OCI-LY3 (cell line): Measurements from ENCODE around the gene NKTR.

Source experiments
- H2AFZ ChIP-seq: fragments of 200-600, 300-600 bp; shearing (Covaris generic); 2 replicates; pipeline ENCODE4 v1.6.0; 2014; ENCODE audit warnings: antibody characterized with exemption, low read depth, low read length
- H3K27ac ChIP-seq: fragments of 200-600, 300-600 bp; sonication (generic); 2 replicates; pipeline ENCODE4 v1.5.1; 2014; ENCODE audit warnings: mild to moderate bottlenecking, low read length, moderate library complexity, mixed read lengths
- H3K27me3 ChIP-seq: fragments of 200-600, 300-600 bp; sonication (generic); 2 replicates; pipeline ENCODE4 v1.6.1; 2014; ENCODE audit warnings: low read depth, low read length, mixed read lengths
- H3K36me3 ChIP-seq: fragments of 200-600, 300-600 bp; sonication (generic); replicated peaks from 2 replicates; pipeline ENCODE3; 2014; ENCODE audit warnings: low read depth, low read length, mixed read lengths
- H3K4me1 ChIP-seq: fragments of 300-600, 200-600 bp; sonication (generic); 2 replicates; pipeline ENCODE4 v1.6.1; 2014; ENCODE audit warnings: low read length, mixed read lengths
- H3K4me2 ChIP-seq: fragments of 200-600, 300-600 bp; sonication (generic); 2 replicates; pipeline ENCODE4 v1.6.1; 2014; ENCODE audit warnings: low read length, mixed read lengths
- H3K4me3 ChIP-seq: fragments of 300-600, 200-600 bp; sonication (generic); 2 replicates; pipeline ENCODE4 v1.5.1; 2014; ENCODE audit warnings: antibody characterized with exemption, mild to moderate bottlenecking, low read length, moderate library complexity
- H3K79me2 ChIP-seq: fragments of 300-600, 200-600 bp; shearing (Covaris generic); 2 replicates; pipeline ENCODE4 v1.6.1; 2014; ENCODE audit warnings: mild to moderate bottlenecking, low read length, mixed read lengths
- H3K9ac ChIP-seq: fragments of 300-600, 200-600 bp; shearing (Covaris generic); 2 replicates; pipeline ENCODE4 v1.6.0; 2014; ENCODE audit warnings: mild to moderate bottlenecking, low read length, moderate library complexity
- H3K9me3 ChIP-seq: fragments of 200-600, 300-600 bp; shearing (Covaris generic); 2 replicates; pipeline ENCODE4 v1.6.1; 2014; ENCODE audit warnings: low read length, mixed read lengths; ENCODE audit not compliant: insufficient read depth
- H4K20me1 ChIP-seq: fragments of 200-600, 300-600 bp; sonication (generic); 2 replicates; pipeline ENCODE4 v1.6.1; 2016; ENCODE audit warnings: low read length, mixed read lengths; ENCODE audit not compliant: insufficient read depth
- EZH2phosphoT487 ChIP-seq: fragments of 200-600 bp; shearing (Covaris generic); IDR thresholded peaks from 2 replicates; pipeline ENCODE4 v1.6.1; 2018; ENCODE audit warnings: antibody characterized with exemption, mixed run types, low read depth
- TF ChIP-seq, protein P1 (sequence below): fragments of 200-600, 300-600 bp; sonication (generic); IDR thresholded peaks from 2 replicates; pipeline ENCODE4 v1.5.1; 2014; ENCODE audit warnings: antibody characterized with exemption, low read length, low read depth

The NKTR gene

GRCh38 chr3:42612217-42612616 is 11.7 kb downstream of the NKTR start:
- Histone ChIP-seq H2AFZ (no peak overlapping the region), H3K36me3 (peaks cover 11% of the 10 kb centered on the region), H4K20me1 (peaks cover 57% of the 10 kb centered on the region), H3K27ac (no peak overlapping the region), H3K4me2 (no peak overlapping the region), H3K9ac (no peak overlapping the region), H3K4me1 (no peaks in the 10 kb centered on the region), H3K4me3 (no peak overlapping the region), H3K9me3 (no peaks in the 10 kb centered on the region), H3K27me3 (no peaks in the 10 kb centered on the region), H3K79me2 (peaks cover 95% of the 10 kb centered on the region)
- TF ChIP-seq, protein P1, sequence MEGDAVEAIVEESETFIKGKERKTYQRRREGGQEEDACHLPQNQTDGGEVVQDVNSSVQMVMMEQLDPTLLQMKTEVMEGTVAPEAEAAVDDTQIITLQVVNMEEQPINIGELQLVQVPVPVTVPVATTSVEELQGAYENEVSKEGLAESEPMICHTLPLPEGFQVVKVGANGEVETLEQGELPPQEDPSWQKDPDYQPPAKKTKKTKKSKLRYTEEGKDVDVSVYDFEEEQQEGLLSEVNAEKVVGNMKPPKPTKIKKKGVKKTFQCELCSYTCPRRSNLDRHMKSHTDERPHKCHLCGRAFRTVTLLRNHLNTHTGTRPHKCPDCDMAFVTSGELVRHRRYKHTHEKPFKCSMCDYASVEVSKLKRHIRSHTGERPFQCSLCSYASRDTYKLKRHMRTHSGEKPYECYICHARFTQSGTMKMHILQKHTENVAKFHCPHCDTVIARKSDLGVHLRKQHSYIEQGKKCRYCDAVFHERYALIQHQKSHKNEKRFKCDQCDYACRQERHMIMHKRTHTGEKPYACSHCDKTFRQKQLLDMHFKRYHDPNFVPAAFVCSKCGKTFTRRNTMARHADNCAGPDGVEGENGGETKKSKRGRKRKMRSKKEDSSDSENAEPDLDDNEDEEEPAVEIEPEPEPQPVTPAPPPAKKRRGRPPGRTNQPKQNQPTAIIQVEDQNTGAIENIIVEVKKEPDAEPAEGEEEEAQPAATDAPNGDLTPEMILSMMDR, result no peak
- no peak for TF ChIP-seq EZH2phosphoT487

DNA sequence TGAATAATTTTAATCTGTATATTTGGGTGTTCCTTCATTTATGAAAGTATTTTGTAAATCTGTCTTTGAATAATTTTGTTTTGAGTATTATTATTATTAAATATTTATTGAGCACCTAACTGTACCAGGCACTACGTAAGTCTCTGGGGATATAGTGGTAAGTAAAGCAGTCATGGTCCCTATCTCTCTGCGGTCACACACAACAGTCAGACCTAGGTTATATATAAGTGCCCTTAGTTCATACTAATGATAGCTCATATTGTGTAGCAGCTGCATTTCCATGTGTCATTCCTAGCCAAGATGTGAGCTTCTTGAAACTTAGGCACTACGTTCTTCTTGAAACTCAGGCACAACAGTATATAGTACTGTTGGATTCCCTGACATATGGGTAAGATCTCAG is 12.4 kb downstream of the NKTR start:
- peaks cover 55% of the 10 kb centered on the region for H4K20me1 ChIP-seq
- no peak overlapping the region for H3K9ac ChIP-seq
- no peak overlapping the region for H3K27ac ChIP-seq
- H3K4me2 ChIP-seq, result no peak overlapping the region
- no peak overlapping the region for H3K4me3 ChIP-seq
- H3K79me2 ChIP-seq, result peaks cover 89% of the 10 kb centered on the region
- no peak overlapping the region for H2AFZ ChIP-seq
- H3K27me3 ChIP-seq, result no peaks in the 10 kb centered on the region
- no peak for TF ChIP-seq EZH2phosphoT487
- TF ChIP-seq, protein P1, result no peak
- no peaks in the 10 kb centered on the region for H3K4me1 ChIP-seq
- no peaks in the 10 kb centered on the region for H3K9me3 ChIP-seq
- H3K36me3 ChIP-seq, result peaks cover 6% of the 10 kb centered on the region

GRCh38 chr3:42613462-42613861 is 13.0 kb downstream of the NKTR start:
- Histone ChIP-seq H4K20me1 (peaks cover 50% of the 10 kb centered on the region), H2AFZ (no peak overlapping the region), H3K4me2 (no peak overlapping the region)

DNA sequence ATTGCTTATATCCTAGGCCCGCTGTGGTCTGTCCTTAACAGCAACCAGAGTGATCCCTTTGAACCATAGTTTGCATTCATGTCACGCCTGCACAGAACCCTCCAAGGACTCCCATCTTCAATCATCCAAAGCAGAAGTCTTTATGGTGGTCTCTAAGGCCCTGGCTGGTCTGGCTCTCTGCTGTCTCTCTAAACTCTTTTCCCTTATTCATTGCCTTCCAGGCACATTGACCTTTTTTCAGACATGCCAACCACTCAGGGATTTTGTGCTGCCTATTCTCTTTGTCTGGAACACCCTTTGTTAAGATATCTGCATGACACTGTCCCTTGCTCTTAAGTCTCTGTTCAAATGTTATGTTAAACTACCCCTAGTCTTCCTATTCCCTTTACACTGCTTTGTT is 31.1 kb downstream of the NKTR start:
- Histone ChIP-seq H3K27ac (no peak overlapping the region), H3K27me3 (no peaks in the 10 kb centered on the region), H3K79me2 (no peaks in the 10 kb centered on the region), H3K4me3 (no peak overlapping the region), H3K9ac (no peak overlapping the region), H3K9me3 (no peaks in the 10 kb centered on the region), H4K20me1 (peaks cover 35% of the 10 kb centered on the region; the same call in 1 of the 2 replicates), H3K4me1 (peaks cover 28% of the 10 kb centered on the region), H2AFZ (no peak overlapping the region), H3K36me3 (peaks cover 61% of the 10 kb centered on the region), H3K4me2 (no peak overlapping the region)
- TF ChIP-seq, protein P1, result no peak
- TF ChIP-seq EZH2phosphoT487, result no peak

More at GRCh38 chr3:42613462-42613861, 13.0 kb downstream of the NKTR start:
- H3K4me1 ChIP-seq, result no peaks in the 10 kb centered on the region
- no peak overlapping the region for H3K9ac ChIP-seq
- TF ChIP-seq, protein P1, result peak; percentile 61
- no peak for TF ChIP-seq EZH2phosphoT487
- H3K79me2 ChIP-seq, result peaks cover 84% of the 10 kb centered on the region
- H3K27ac ChIP-seq, result no peak overlapping the region
- peaks cover 2% of the 10 kb centered on the region for H3K36me3 ChIP-seq
- H3K27me3 ChIP-seq, result no peaks in the 10 kb centered on the region
- H3K4me3 ChIP-seq, result no peak overlapping the region
- H3K9me3 ChIP-seq, result no peaks in the 10 kb centered on the region
